Mesodermal cell (in vitro differentiated cells): ENCODE results near the gene NRBF2.
A peak's percentile ranks its signal among the peaks of the same experiment; 100 is the strongest.

ENCODE experiments used
- H3K27ac ChIP-seq: 2 replicates; pipeline ENCODE4 v1.7.0; 2013; ENCODE audit warnings: mild to moderate bottlenecking, low read depth, low read length, moderate library complexity; ENCODE audit not compliant: severe bottlenecking
- H3K36me3 ChIP-seq: 2 replicates; pipeline ENCODE4 v1.7.1; 2013; ENCODE audit warnings: mild to moderate bottlenecking, low read length, moderate library complexity; ENCODE audit not compliant: control insufficient read depth, insufficient read depth
- H3K4me1 ChIP-seq: one replicate; pipeline ENCODE4 v1.7.1; 2013; ENCODE audit warnings: mild to moderate bottlenecking, low read length; ENCODE audit not compliant: insufficient read depth, control insufficient read depth, poor library complexity, severe bottlenecking
- H3K4me3 ChIP-seq: 2 replicates; pipeline ENCODE4 v1.7.0; 2013; ENCODE audit warnings: low read length, control low read depth, mild to moderate bottlenecking; ENCODE audit not compliant: insufficient read depth, poor library complexity, severe bottlenecking; ENCODE audit errors: extremely low read depth
- H3K9me3 ChIP-seq: 2 replicates; pipeline ENCODE4 v1.7.1; 2013; ENCODE audit warnings: mild to moderate bottlenecking, low read length, moderate library complexity; ENCODE audit not compliant: control insufficient read depth
- WGBS, 2 experiments: methylation state at CpG; one replicate each; pipeline ENCODE4 v1.1.5; 2013; ENCODE audit warnings: missing lambda C conversion rate in 2 of 2; ENCODE audit not compliant: insufficient coverage in 2 of 2; 5-methylcytosine and 5-hydroxymethylcytosine counted together

The NRBF2 gene

GRCh38 chr10:63120554-63120953 lies 12.6 kb upstream of the NRBF2 start:
- H3K36me3 ChIP-seq, result no peaks in the 10 kb centered on the region
- no peak overlapping the region for H3K4me3 ChIP-seq
- H3K4me1 ChIP-seq, result no peaks in the 10 kb centered on the region
- H3K27ac ChIP-seq, result no peak overlapping the region
- H3K9me3 ChIP-seq, result peaks cover 8% of the 10 kb centered on the region

GRCh38 chr10:63123727-63124362 lies 9.3 kb upstream of the NRBF2 start:
- 67 to 86% methylated on average over 1 of the region's 2 CpGs for WGBS, 2 experiments
- H3K4me1 ChIP-seq, result no peaks in the 10 kb centered on the region
- H3K27ac ChIP-seq, result no peak overlapping the region
- H3K9me3 ChIP-seq, result peaks cover 8% of the 10 kb centered on the region
- no peak overlapping the region for H3K4me3 ChIP-seq
- H3K36me3 ChIP-seq, result no peaks in the 10 kb centered on the region

GRCh38 chr10:63125459-63125858 lies 7.7 kb upstream of the NRBF2 start:
- H3K36me3 ChIP-seq, result no peaks in the 10 kb centered on the region
- H3K27ac ChIP-seq, result no peak overlapping the region
- no peak overlapping the region for H3K4me3 ChIP-seq
- H3K4me1 ChIP-seq, result peaks cover 4% of the 10 kb centered on the region
- H3K9me3 ChIP-seq, result peaks cover 8% of the 10 kb centered on the region
- WGBS, 2 experiments, result 59 to 88% methylated on average over 1 to 2 of the region's 2 CpGs

GRCh38 chr10:63128443-63128842 lies 4.7 kb upstream of the NRBF2 start:
- Histone ChIP-seq H3K4me3 (no peak overlapping the region), H3K27ac (no peak overlapping the region), H3K9me3 (peaks cover 13% of the 10 kb centered on the region), H3K4me1 (peaks cover 4% of the 10 kb centered on the region), H3K36me3 (no peaks in the 10 kb centered on the region)
- WGBS, 2 experiments, result 82 to 88% methylated on average over 2 to 3 of the region's 4 CpGs

- WGBS, 2 experiments, result 34 to 74% methylated on average over 3 to 5 of the region's 6 CpGs
- H3K4me3 ChIP-seq, result no peak overlapping the region
- peak overlapping the region; percentile 45 for H3K27ac ChIP-seq
- H3K4me1 ChIP-seq, result peaks cover 7% of the 10 kb centered on the region
- peaks cover 13% of the 10 kb centered on the region for H3K9me3 ChIP-seq
- no peaks in the 10 kb centered on the region for H3K36me3 ChIP-seq
Measured at GRCh38 chr10:63129888-63130287, 3.2 kb upstream of the NRBF2 start.

- H3K4me3 ChIP-seq, result no peak overlapping the region
- H3K9me3 ChIP-seq, result peaks cover 13% of the 10 kb centered on the region
- H3K36me3 ChIP-seq, result no peaks in the 10 kb centered on the region
- WGBS, 2 experiments, result 85 to 89% methylated on average over 5 to 6 of the region's 6 CpGs
- peaks cover 7% of the 10 kb centered on the region for H3K4me1 ChIP-seq
- H3K27ac ChIP-seq, result no peak overlapping the region
Measured at GRCh38 chr10:63132651-63133055, 475 bp upstream of the NRBF2 start.

- Histone ChIP-seq H3K9me3 (peaks cover 13% of the 10 kb centered on the region), H3K4me3 (peak overlapping the region; percentile 92), H3K27ac (peak overlapping the region; percentile 87), H3K4me1 (peaks cover 7% of the 10 kb centered on the region), H3K36me3 (no peaks in the 10 kb centered on the region)
- 52 to 75% methylated on average over 1 to 2 of the region's 9 CpGs for WGBS, 2 experiments
Measured at GRCh38 chr10:63133821-63134557, 861 bp downstream of the NRBF2 start.

- peaks cover 11% of the 10 kb centered on the region for H3K36me3 ChIP-seq
- H3K4me1 ChIP-seq, result peaks cover 2% of the 10 kb centered on the region
- no peak overlapping the region for H3K4me3 ChIP-seq
- H3K9me3 ChIP-seq, result peaks cover 5% of the 10 kb centered on the region
- no peak overlapping the region for H3K27ac ChIP-seq
- 100% methylated on average over 2 of the region's 2 CpGs; no CpG with 5 or more reads in 1 of the 2 experiments for WGBS, 2 experiments
Measured at GRCh38 chr10:63137306-63137705, 4.2 kb downstream of the NRBF2 start.

GRCh38 chr10:63140077-63140476 lies 6.9 kb downstream of the NRBF2 start:
- no peak overlapping the region for H3K4me3 ChIP-seq
- 100% methylated on average over 2 of the region's 3 CpGs; no CpG with 5 or more reads in 1 of the 2 experiments for WGBS, 2 experiments
- no peaks in the 10 kb centered on the region for H3K9me3 ChIP-seq
- no peak overlapping the region for H3K27ac ChIP-seq
- H3K36me3 ChIP-seq, result peaks cover 11% of the 10 kb centered on the region
- no peaks in the 10 kb centered on the region for H3K4me1 ChIP-seq

- 94 to 96% methylated on average over 4 of the region's 6 CpGs for WGBS, 2 experiments
- Histone ChIP-seq H3K9me3 (no peaks in the 10 kb centered on the region), H3K36me3 (peaks cover 15% of the 10 kb centered on the region), H3K27ac (no peak overlapping the region), H3K4me1 (no peaks in the 10 kb centered on the region), H3K4me3 (no peak overlapping the region)
Measured at GRCh38 chr10:63142136-63142535, 9.0 kb downstream of the NRBF2 start.

GRCh38 chr10:63143987-63144386 lies 10.9 kb downstream of the NRBF2 start:
- Histone ChIP-seq H3K4me3 (no peak overlapping the region), H3K27ac (no peak overlapping the region), H3K4me1 (no peaks in the 10 kb centered on the region), H3K36me3 (peaks cover 33% of the 10 kb centered on the region), H3K9me3 (no peaks in the 10 kb centered on the region)
- WGBS, 2 experiments, result 90 to 94% methylated on average over 2 to 3 of the region's 5 CpGs
